ENCODE results near the gene DDT.

- no peak for TF ChIP-seq EP300 (IDR thresholded peaks at IDR 0.05)
- TF ChIP-seq CTCF (IDR thresholded peaks at IDR 0.05): no peak
- TF ChIP-seq POLR2AphosphoS5 (IDR thresholded peaks at IDR 0.05): no peak
These were observed 29.6 kb upstream of the DDT start for GRCh38 chr22:24003887-24004286.
